ENCODE results near the gene CCSER1.

GRCh38 chr4:90183254-90183653 lies 56.1 kb downstream of the CCSER1 start:
- TF ChIP-seq, protein P1, sequence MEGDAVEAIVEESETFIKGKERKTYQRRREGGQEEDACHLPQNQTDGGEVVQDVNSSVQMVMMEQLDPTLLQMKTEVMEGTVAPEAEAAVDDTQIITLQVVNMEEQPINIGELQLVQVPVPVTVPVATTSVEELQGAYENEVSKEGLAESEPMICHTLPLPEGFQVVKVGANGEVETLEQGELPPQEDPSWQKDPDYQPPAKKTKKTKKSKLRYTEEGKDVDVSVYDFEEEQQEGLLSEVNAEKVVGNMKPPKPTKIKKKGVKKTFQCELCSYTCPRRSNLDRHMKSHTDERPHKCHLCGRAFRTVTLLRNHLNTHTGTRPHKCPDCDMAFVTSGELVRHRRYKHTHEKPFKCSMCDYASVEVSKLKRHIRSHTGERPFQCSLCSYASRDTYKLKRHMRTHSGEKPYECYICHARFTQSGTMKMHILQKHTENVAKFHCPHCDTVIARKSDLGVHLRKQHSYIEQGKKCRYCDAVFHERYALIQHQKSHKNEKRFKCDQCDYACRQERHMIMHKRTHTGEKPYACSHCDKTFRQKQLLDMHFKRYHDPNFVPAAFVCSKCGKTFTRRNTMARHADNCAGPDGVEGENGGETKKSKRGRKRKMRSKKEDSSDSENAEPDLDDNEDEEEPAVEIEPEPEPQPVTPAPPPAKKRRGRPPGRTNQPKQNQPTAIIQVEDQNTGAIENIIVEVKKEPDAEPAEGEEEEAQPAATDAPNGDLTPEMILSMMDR (IDR thresholded peaks at IDR 0.05; ENCODE audit: low read length) = no peak
- TF ChIP-seq EZH2 (IDR thresholded peaks at IDR 0.05; ENCODE audit: borderline replicate concordance, low read length) = no peak

All from OCI-LY1 (cell line).